Measurements from ENCODE around the gene HIRA. TPM values are rescaled to one million over a fixed set of nuclear protein-coding genes. Genes with fewer than 3 reads are reported as not detected.

Gene HIRA
- total RNA-seq, 1 experiment from 2014 or later: 23.8 TPM

DNA sequence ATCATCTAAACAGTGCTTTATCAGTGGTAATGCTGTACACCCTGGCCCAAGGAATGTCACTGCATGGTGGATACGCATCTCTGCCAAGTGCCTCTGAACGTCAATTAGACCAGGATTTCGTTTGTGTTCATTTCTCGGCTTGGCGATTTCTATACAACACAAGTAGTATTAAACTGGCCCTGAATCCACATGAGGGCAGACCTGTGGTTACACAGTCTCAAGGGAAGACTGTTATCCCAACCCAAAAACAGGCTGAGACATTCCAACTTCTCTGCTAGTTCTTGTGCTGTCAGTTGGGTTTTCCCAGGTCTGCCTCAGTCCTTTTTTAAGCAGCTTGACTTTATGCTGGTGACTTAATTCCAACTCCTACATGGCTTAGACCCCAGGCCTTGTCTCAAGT, 58.1 kb downstream of the HIRA start:
- ATAC-seq (no peak), DNase-seq (ENCODE audit: low read depth, low spot score) (no peak)
- in situ Hi-C loops (cut with HindIII; ENCODE audit: low pct_unique_long_range_greater_than_20kb, low sequenced_read_pairs) (no loop called here), intact Hi-C loops (cut with micrococcal nuclease; ENCODE audit: unreplicated experiment) (no loop called here)
- ChIA-PET CTCF (no interaction called here), POLR2A (no interaction called here)
- Histone ChIP-seq H3K9me3 (ENCODE audit: control insufficient read depth, insufficient read depth, low read depth, low read length) (no peaks in the 10 kb centered on the region), H3K4me3 (ENCODE audit: low read depth in 2 of 2, low read length in 2 of 2) (no peak overlapping the region), H3K4me1 (ENCODE audit: control insufficient read depth, insufficient read depth, low read length) (no peaks in the 10 kb centered on the region), H3K27me3 (ENCODE audit: control insufficient read depth, insufficient read depth, low read length) (no peaks in the 10 kb centered on the region), H3K27ac (ENCODE audit: low read length) (no peak overlapping the region), H3K36me3 (ENCODE audit: control insufficient read depth, insufficient read depth, low read length) (peaks cover 6% of the 10 kb centered on the region)
- no TSS peak for BruUV-seq (replicated peaks)
- TF ChIP-seq, protein P1, sequence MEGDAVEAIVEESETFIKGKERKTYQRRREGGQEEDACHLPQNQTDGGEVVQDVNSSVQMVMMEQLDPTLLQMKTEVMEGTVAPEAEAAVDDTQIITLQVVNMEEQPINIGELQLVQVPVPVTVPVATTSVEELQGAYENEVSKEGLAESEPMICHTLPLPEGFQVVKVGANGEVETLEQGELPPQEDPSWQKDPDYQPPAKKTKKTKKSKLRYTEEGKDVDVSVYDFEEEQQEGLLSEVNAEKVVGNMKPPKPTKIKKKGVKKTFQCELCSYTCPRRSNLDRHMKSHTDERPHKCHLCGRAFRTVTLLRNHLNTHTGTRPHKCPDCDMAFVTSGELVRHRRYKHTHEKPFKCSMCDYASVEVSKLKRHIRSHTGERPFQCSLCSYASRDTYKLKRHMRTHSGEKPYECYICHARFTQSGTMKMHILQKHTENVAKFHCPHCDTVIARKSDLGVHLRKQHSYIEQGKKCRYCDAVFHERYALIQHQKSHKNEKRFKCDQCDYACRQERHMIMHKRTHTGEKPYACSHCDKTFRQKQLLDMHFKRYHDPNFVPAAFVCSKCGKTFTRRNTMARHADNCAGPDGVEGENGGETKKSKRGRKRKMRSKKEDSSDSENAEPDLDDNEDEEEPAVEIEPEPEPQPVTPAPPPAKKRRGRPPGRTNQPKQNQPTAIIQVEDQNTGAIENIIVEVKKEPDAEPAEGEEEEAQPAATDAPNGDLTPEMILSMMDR (IDR thresholded peaks at IDR 0.05): no peak
- TF ChIP-seq TCF7L2 (IDR thresholded peaks at IDR 0.05; ENCODE audit: low read depth, low read length) (no peak), SIN3A (IDR thresholded peaks at IDR 0.05; ENCODE audit: borderline replicate concordance, insufficient read depth, low read depth, low read length) (no peak), POLR2AphosphoS5 (IDR thresholded peaks at IDR 0.05; ENCODE audit: low read depth, low read length) (no peak)
- TF ChIP-seq, protein P2, sequence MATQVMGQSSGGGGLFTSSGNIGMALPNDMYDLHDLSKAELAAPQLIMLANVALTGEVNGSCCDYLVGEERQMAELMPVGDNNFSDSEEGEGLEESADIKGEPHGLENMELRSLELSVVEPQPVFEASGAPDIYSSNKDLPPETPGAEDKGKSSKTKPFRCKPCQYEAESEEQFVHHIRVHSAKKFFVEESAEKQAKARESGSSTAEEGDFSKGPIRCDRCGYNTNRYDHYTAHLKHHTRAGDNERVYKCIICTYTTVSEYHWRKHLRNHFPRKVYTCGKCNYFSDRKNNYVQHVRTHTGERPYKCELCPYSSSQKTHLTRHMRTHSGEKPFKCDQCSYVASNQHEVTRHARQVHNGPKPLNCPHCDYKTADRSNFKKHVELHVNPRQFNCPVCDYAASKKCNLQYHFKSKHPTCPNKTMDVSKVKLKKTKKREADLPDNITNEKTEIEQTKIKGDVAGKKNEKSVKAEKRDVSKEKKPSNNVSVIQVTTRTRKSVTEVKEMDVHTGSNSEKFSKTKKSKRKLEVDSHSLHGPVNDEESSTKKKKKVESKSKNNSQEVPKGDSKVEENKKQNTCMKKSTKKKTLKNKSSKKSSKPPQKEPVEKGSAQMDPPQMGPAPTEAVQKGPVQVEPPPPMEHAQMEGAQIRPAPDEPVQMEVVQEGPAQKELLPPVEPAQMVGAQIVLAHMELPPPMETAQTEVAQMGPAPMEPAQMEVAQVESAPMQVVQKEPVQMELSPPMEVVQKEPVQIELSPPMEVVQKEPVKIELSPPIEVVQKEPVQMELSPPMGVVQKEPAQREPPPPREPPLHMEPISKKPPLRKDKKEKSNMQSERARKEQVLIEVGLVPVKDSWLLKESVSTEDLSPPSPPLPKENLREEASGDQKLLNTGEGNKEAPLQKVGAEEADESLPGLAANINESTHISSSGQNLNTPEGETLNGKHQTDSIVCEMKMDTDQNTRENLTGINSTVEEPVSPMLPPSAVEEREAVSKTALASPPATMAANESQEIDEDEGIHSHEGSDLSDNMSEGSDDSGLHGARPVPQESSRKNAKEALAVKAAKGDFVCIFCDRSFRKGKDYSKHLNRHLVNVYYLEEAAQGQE (IDR thresholded peaks at IDR 0.05; ENCODE audit: insufficient read depth in 1 of 2, low read depth in 2 of 2, low read length in 1 of 2): no peak

DNA sequence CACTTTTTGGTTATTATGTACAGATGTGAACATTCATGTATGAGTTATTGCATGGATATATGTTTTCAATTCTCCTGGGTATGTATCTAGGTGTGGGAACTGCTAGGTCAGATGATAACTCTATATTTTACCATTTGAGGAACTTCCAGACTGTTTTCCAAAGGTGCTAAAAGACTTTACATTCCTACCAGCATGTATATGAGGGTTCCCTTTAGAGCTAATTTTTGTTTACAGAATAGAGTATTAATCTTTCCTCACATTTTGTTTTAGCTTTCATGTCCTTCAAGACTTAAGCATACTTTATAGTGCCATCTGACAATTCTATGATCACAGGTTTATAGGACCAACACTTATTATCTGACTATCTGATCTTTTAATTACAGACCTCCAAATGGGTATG, 59.6 kb downstream of the HIRA start:
- H3K36me3 ChIP-seq (ENCODE audit: control insufficient read depth, insufficient read depth, low read length): peaks cover 4% of the 10 kb centered on the region
- intact Hi-C loops (cut with micrococcal nuclease; ENCODE audit: unreplicated experiment): no loop called here
- no peaks in the 10 kb centered on the region for H3K27me3 ChIP-seq (ENCODE audit: control insufficient read depth, insufficient read depth, low read length)
- TSS peak; percentile 61 for BruUV-seq (replicated peaks)
- no peaks in the 10 kb centered on the region for H3K9me3 ChIP-seq (ENCODE audit: control insufficient read depth, insufficient read depth, low read depth, low read length)
- H3K27ac ChIP-seq (ENCODE audit: low read length): no peak overlapping the region
- no peak for TF ChIP-seq TCF7L2 (IDR thresholded peaks at IDR 0.05; ENCODE audit: low read depth, low read length)
- TF ChIP-seq, protein P2 (IDR thresholded peaks at IDR 0.05; ENCODE audit: insufficient read depth in 1 of 2, low read depth in 2 of 2, low read length in 1 of 2): no peak
- TF ChIP-seq SIN3A (IDR thresholded peaks at IDR 0.05; ENCODE audit: borderline replicate concordance, insufficient read depth, low read depth, low read length): no peak
- TF ChIP-seq POLR2AphosphoS5 (IDR thresholded peaks at IDR 0.05; ENCODE audit: low read depth, low read length): no peak
- TF ChIP-seq, protein P1 (IDR thresholded peaks at IDR 0.05): no peak
- POLR2A ChIA-PET: no interaction called here
- ATAC-seq (no peak), DNase-seq (ENCODE audit: low read depth, low spot score) (no peak)
- no peak overlapping the region for H3K4me3 ChIP-seq (ENCODE audit: low read depth in 2 of 2, low read length in 2 of 2)
- in situ Hi-C loops (cut with HindIII; ENCODE audit: low pct_unique_long_range_greater_than_20kb, low sequenced_read_pairs): no loop called here
- no peaks in the 10 kb centered on the region for H3K4me1 ChIP-seq (ENCODE audit: control insufficient read depth, insufficient read depth, low read length)
- CTCF ChIA-PET: no interaction called here
